GM23248 (cell line): Measurements from ENCODE around the gene RNF13. TPM values are rescaled to one million over a fixed set of nuclear protein-coding genes. Genes with fewer than 3 reads are reported as not detected.

Source experiments
- DNase-seq: peaks from one replicate; pipeline ENCODE4 v3.0.0-alpha.2; 2015
- H2AFZ ChIP-seq: fragments of 200-600 bp; sonication (generic); 2 replicates; pipeline ENCODE4 v1.6.1; 2016; ENCODE audit warnings: antibody characterized with exemption
- H3F3A ChIP-seq: fragments of 200-600 bp; sonication (generic); 2 replicates; pipeline ENCODE4 v1.6.1; 2016; ENCODE audit warnings: mild to moderate bottlenecking, antibody characterized with exemption, mixed run types; ENCODE audit not compliant: insufficient read depth
- H3K27ac ChIP-seq: fragments of 200-600 bp; sonication (generic); 2 replicates; pipeline ENCODE4 v1.5.1; 2016; ENCODE audit warnings: mild to moderate bottlenecking
- H3K27me3 ChIP-seq: fragments of 200-600 bp; sonication (generic); replicated peaks from 2 replicates; pipeline ENCODE4 v1.6.1; 2016; ENCODE audit warnings: mild to moderate bottlenecking; ENCODE audit not compliant: insufficient read depth
- H3K36me3 ChIP-seq: fragments of 200-600 bp; sonication (generic); 2 replicates; pipeline ENCODE4 v1.6.1; 2016; ENCODE audit warnings: low read depth, mild to moderate bottlenecking
- H3K4me1 ChIP-seq: fragments of 200-600 bp; sonication (generic); 2 replicates; pipeline ENCODE4 v1.6.1; 2016; ENCODE audit warnings: mild to moderate bottlenecking; ENCODE audit not compliant: insufficient read depth
- H3K4me2 ChIP-seq: fragments of 200-600 bp; sonication (generic); one replicate; pipeline ENCODE4 v1.6.1; 2016; ENCODE audit warnings: mild to moderate bottlenecking; ENCODE audit not compliant: unreplicated experiment
- H3K4me3 ChIP-seq: fragments of 200-600 bp; sonication (generic); 2 replicates; pipeline ENCODE4 v1.5.1; 2016; ENCODE audit warnings: mild to moderate bottlenecking
- H3K79me2 ChIP-seq: fragments of 200-600 bp; sonication (generic); 2 replicates; pipeline ENCODE4 v1.6.1; 2016; ENCODE audit warnings: mild to moderate bottlenecking; ENCODE audit not compliant: insufficient read depth
- H3K9ac ChIP-seq: fragments of 200-600 bp; sonication (generic); 2 replicates; pipeline ENCODE4 v1.6.1; 2016; ENCODE audit warnings: mild to moderate bottlenecking
- H3K9me2 ChIP-seq: fragments of 200-600 bp; sonication (generic); 2 replicates; pipeline ENCODE4 v1.6.1; 2016; ENCODE audit warnings: mixed run types, mild to moderate bottlenecking, moderate library complexity; ENCODE audit not compliant: insufficient read depth
- H3K9me3 ChIP-seq: fragments of 200-600 bp; sonication (generic); one replicate; pipeline ENCODE4 v1.6.1; 2017; ENCODE audit warnings: low read depth
- H4K20me1 ChIP-seq: fragments of 200-600 bp; sonication (generic); 2 replicates; pipeline ENCODE4 v1.6.0; 2016; ENCODE audit not compliant: insufficient read depth
- EZH2 ChIP-seq: fragments of 200-600 bp; sonication (generic); IDR thresholded peaks from 2 replicates; pipeline ENCODE4 v1.6.1; 2018; ENCODE audit warnings: antibody characterized with exemption, mild to moderate bottlenecking; ENCODE audit not compliant: insufficient read depth, poor library complexity, severe bottlenecking
- EZH2phosphoT487 ChIP-seq: fragments of 200-600 bp; sonication (generic); IDR thresholded peaks from 2 replicates; pipeline ENCODE4 v1.6.1; 2018; ENCODE audit warnings: antibody characterized with exemption, moderate library complexity, mild to moderate bottlenecking, low read depth; ENCODE audit not compliant: insufficient read depth
- WGBS, 2 experiments: methylation state at CpG; one replicate each; pipeline ENCODE4 v1.1.6; 2015 to 2017; ENCODE audit warnings: low lambda C conversion rate in 2 of 2, low coverage in 1 of 2; ENCODE audit errors: missing lambda C conversion rate in 2 of 2; 5-methylcytosine and 5-hydroxymethylcytosine counted together
- in situ Hi-C: fragments of 300-500 bp; cut with MboI; formaldehyde crosslinking; loops from 2 replicates; pipeline ENCODE4 v1.15.0; 2020
- polyA plus RNA-seq: library from polyadenylated mRNA; unstranded; fragments of >200 nt; fragmentation: Nextera tagmentation; extraction: Ambion mirVana; gene quantifications from 2 replicates; pipeline ENCODE4 v1.2.1, GENCODE V29; 2016
- total RNA-seq: library from RNA; depleted of rRNA; stranded (reverse); fragments of >200 nt; shearing (Covaris generic); gene quantifications from 2 replicates; pipeline ENCODE4 v1.2.3, GENCODE V29; 2014

Gene RNF13
- total and polyA plus RNA-seq, 2 experiments from 2014 or later = 48.7 to 100.0 TPM

GRCh38 chr3:149983628-149984027, 170.6 kb downstream of the RNF13 start:
- in situ Hi-C loops = no loop called here

GRCh38 chr3:149989307-149989706, 176.3 kb downstream of the RNF13 start:
- Histone ChIP-seq H2AFZ (no peak overlapping the region), H3K27ac (no peak overlapping the region), H3K4me3 (no peak overlapping the region), H3K9me3 (no peaks in the 10 kb centered on the region), H3K4me1 (no peaks in the 10 kb centered on the region), H3K27me3 (no peaks in the 10 kb centered on the region), H3K4me2 (no peak overlapping the region), H3K9me2 (no peaks in the 10 kb centered on the region), H3K36me3 (no peaks in the 10 kb centered on the region), H3F3A (no peaks in the 10 kb centered on the region), H4K20me1 (no peaks in the 10 kb centered on the region), H3K79me2 (no peaks in the 10 kb centered on the region), H3K9ac (no peak overlapping the region)
- TF ChIP-seq EZH2phosphoT487 = no peak
- TF ChIP-seq EZH2 = no peak
- in situ Hi-C loops = no loop called here
- DNase-seq = no peak
- 94 to 100% methylated on average over 2 of the region's 2 CpGs for WGBS, 2 experiments

More at GRCh38 chr3:149983628-149984027, 170.6 kb downstream of the RNF13 start:
- Histone ChIP-seq H3K9ac (no peak overlapping the region), H3K9me2 (no peaks in the 10 kb centered on the region), H3K27ac (no peak overlapping the region), H3K36me3 (no peaks in the 10 kb centered on the region), H3K79me2 (no peaks in the 10 kb centered on the region), H3F3A (no peaks in the 10 kb centered on the region), H3K4me3 (no peak overlapping the region), H2AFZ (no peak overlapping the region), H3K4me2 (no peak overlapping the region), H3K9me3 (no peaks in the 10 kb centered on the region), H3K27me3 (no peaks in the 10 kb centered on the region), H3K4me1 (no peaks in the 10 kb centered on the region), H4K20me1 (no peaks in the 10 kb centered on the region)
- WGBS, 2 experiments = 84 to 86% methylated on average over 4 of the region's 4 CpGs
- DNase-seq = no peak
- TF ChIP-seq EZH2phosphoT487 = no peak
- TF ChIP-seq EZH2 = no peak

DNA sequence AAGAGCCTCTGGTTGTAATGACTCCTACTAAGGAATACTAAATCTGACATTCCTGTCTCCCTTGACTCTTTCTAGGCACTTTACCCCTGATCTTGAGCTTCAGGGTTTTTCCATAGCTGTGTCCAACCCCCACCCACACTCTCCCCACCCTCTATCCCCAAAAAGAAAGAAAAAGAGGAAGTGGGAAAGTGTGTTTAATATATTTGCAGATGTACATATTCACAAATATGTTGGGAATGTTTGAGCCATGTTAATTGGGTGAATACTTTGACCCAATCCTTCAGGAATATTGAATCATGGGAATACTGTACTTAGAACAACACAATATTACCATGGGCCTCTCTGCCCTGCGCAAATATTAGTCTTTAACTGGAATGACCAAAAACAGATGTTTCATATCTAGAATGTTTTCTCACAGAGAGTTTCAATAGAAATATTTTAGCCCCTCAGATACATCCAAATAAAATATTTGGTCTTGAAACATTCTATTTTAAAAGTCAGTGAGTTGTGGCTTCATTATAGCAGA, 177.5 kb downstream of the RNF13 start:
- no peak for DNase-seq
- H3K9ac ChIP-seq = no peak overlapping the region
- 57 to 74% methylated on average over 1 of the region's 1 CpG for WGBS, 2 experiments
- no peaks in the 10 kb centered on the region for H3K79me2 ChIP-seq
- no peaks in the 10 kb centered on the region for H3K27me3 ChIP-seq
- H3F3A ChIP-seq = no peaks in the 10 kb centered on the region
- in situ Hi-C loops = no loop called here
- no peaks in the 10 kb centered on the region for H3K9me2 ChIP-seq
- no peak overlapping the region for H3K27ac ChIP-seq
- no peak overlapping the region for H2AFZ ChIP-seq
- H3K4me2 ChIP-seq = no peak overlapping the region
- H3K4me3 ChIP-seq = no peak overlapping the region
- no peaks in the 10 kb centered on the region for H3K36me3 ChIP-seq
- no peaks in the 10 kb centered on the region for H3K9me3 ChIP-seq
- TF ChIP-seq EZH2 = no peak
- TF ChIP-seq EZH2phosphoT487 = no peak
- no peaks in the 10 kb centered on the region for H3K4me1 ChIP-seq
- H4K20me1 ChIP-seq = no peaks in the 10 kb centered on the region

GRCh38 chr3:149992416-149993058, 179.5 kb downstream of the RNF13 start:
- no peaks in the 10 kb centered on the region for H3K27me3 ChIP-seq
- no peak for TF ChIP-seq EZH2phosphoT487
- no peak for TF ChIP-seq EZH2
- H3K9ac ChIP-seq = no peak overlapping the region
- H3K4me3 ChIP-seq = no peak overlapping the region
- in situ Hi-C loops = no loop called here
- H3K9me3 ChIP-seq = no peaks in the 10 kb centered on the region
- H3K4me2 ChIP-seq = no peak overlapping the region
- DNase-seq = no peak
- no peaks in the 10 kb centered on the region for H4K20me1 ChIP-seq
- WGBS, 2 experiments = 95 to 100% methylated on average over 3 to 4 of the region's 4 CpGs
- H3K27ac ChIP-seq = no peak overlapping the region
- no peaks in the 10 kb centered on the region for H3K4me1 ChIP-seq
- H3K36me3 ChIP-seq = no peaks in the 10 kb centered on the region
- no peaks in the 10 kb centered on the region for H3F3A ChIP-seq
- H2AFZ ChIP-seq = no peak overlapping the region
- no peaks in the 10 kb centered on the region for H3K79me2 ChIP-seq
- no peaks in the 10 kb centered on the region for H3K9me2 ChIP-seq
